Activated naive CD4-positive, alpha-beta T cell treated with anti-CD3 and anti-CD28 coated beads, Interleukin-2, amount 50 U/mL, for 24 hours (primary cell): ENCODE data around the gene RTEL1.

Experiments
- H3K27ac Mint-ChIP-seq: one replicate; pipeline ENCODE4 v1.8.0; 2021; ENCODE audit warnings: mild to moderate bottlenecking, mixed read lengths
- H3K27me3 Mint-ChIP-seq: one replicate; pipeline ENCODE4 v1.8.0; 2021; ENCODE audit warnings: mixed read lengths
- H3K36me3 Mint-ChIP-seq: one replicate; pipeline ENCODE4 v1.8.0; 2021; ENCODE audit warnings: mixed read lengths
- H3K4me1 Mint-ChIP-seq: one replicate; pipeline ENCODE4 v1.8.0; 2021; ENCODE audit warnings: mixed read lengths
- H3K4me3 Mint-ChIP-seq: one replicate; pipeline ENCODE4 v1.8.0; 2021; ENCODE audit warnings: mild to moderate bottlenecking, mixed read lengths
- H3K9me3 Mint-ChIP-seq: one replicate; pipeline ENCODE4 v1.8.0; 2021; ENCODE audit warnings: mixed read lengths

RTEL1 gene

GRCh38 chr20:63685269-63686026 is 27.3 kb downstream of the RTEL1 start:
- H3K27ac Mint-ChIP-seq: no peak overlapping the region

GRCh38 chr20:63686094-63686491 is 28.0 kb downstream of the RTEL1 start:
- no peak overlapping the region for H3K27ac Mint-ChIP-seq
- H3K4me1 Mint-ChIP-seq: peaks cover 8% of the 10 kb centered on the region
- no peaks in the 10 kb centered on the region for H3K27me3 Mint-ChIP-seq
- H3K9me3 Mint-ChIP-seq: no peaks in the 10 kb centered on the region
- H3K4me3 Mint-ChIP-seq: no peak overlapping the region
- H3K36me3 Mint-ChIP-seq: no peaks in the 10 kb centered on the region

More at GRCh38 chr20:63685269-63686026, 27.3 kb downstream of the RTEL1 start:
- Mint-ChIP-seq H3K36me3 (no peaks in the 10 kb centered on the region), H3K4me3 (no peak overlapping the region), H3K9me3 (no peaks in the 10 kb centered on the region), H3K27me3 (no peaks in the 10 kb centered on the region), H3K4me1 (peaks cover 8% of the 10 kb centered on the region)

DNA sequence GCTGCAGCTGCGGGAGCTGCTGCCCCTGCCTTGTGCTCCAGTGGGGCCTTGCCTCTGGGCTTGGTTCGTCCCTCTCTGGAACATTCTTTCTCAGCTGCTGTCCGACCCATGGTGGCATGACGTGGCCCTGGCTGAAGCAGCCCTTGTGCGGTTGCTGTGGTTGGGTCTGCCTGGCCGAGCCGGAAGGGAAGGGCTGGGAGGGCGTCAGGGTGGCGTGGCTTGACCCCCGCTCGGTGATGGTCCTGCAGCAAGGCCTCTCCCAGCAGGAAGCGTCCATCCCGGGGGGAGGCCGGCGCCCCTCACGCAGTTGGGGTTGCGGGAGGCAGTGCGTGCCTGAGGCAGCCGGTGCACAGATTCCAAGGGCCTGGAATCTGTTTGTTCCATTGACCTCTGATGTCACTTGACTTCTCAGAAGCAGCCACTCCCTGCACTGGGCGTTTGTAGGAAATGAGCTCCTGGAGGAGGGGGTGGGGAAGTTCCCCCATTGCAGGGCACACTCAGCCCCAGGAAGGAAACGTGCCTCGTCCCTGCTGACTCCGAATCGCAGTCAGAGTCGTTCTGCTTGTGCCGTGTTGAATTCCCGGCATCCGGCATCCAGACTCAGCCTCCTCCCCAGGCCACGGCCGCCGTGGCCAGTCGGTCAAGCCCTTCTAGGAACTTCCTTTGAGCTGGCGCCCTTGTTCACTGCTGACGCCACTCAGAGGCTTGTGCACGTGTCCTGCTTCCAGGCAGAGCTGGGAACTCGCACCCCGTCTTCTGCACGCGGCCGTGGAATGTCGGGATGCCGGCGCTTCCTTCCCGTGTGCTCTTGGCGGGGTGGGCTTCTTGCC is 28.6 kb downstream of the RTEL1 start:
- no peaks in the 10 kb centered on the region for H3K36me3 Mint-ChIP-seq
- no peaks in the 10 kb centered on the region for H3K9me3 Mint-ChIP-seq
- H3K4me3 Mint-ChIP-seq: no peak overlapping the region
- peaks cover 8% of the 10 kb centered on the region for H3K4me1 Mint-ChIP-seq
- H3K27me3 Mint-ChIP-seq: no peaks in the 10 kb centered on the region
- H3K27ac Mint-ChIP-seq: peak overlapping the region; percentile 65

GRCh38 chr20:63687419-63688178 is 29.5 kb downstream of the RTEL1 start:
- H3K4me3 Mint-ChIP-seq: no peak overlapping the region
- H3K4me1 Mint-ChIP-seq: peaks cover 8% of the 10 kb centered on the region
- H3K9me3 Mint-ChIP-seq: no peaks in the 10 kb centered on the region
- no peaks in the 10 kb centered on the region for H3K27me3 Mint-ChIP-seq
- no peaks in the 10 kb centered on the region for H3K36me3 Mint-ChIP-seq
- H3K27ac Mint-ChIP-seq: no peak overlapping the region

DNA sequence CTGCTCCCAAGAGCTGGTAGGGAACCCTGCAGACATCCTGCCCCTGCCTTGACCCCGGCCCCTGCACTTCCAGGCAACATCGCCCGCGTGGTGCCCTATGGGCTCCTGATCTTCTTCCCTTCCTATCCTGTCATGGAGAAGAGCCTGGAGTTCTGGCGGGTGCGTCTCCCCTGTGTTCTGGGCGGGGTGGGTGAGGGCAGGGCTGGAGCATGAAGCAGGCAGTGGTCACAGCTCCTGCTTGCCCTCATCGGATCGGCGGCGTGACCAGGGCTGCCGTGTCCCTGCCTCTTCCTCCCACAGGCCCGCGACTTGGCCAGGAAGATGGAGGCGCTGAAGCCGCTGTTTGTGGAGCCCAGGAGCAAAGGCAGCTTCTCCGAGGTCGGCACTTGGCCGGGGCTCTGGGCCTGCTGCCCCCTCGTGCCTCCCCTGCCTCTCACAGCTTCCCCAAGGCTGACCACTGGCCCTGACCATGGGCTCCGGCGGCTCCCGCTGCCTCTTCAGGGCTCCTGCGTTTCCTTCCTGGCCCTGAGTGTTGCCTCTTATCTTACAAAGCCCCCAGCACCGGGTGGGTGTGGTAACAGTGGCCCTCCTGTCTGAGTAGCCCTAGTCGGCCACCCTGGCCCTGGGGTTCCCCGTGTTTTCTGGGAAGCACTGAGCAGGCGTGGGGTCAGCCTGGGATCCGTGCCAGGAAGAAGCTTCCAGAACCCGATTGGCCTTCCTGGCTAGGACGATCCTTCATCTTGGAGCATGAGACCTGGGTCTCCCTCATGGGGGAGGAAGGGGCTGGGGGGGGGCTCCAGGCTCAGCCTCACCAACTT is 30.3 kb downstream of the RTEL1 start:
- H3K9me3 Mint-ChIP-seq: no peaks in the 10 kb centered on the region
- no peak overlapping the region for H3K27ac Mint-ChIP-seq
- H3K27me3 Mint-ChIP-seq: no peaks in the 10 kb centered on the region
- H3K4me3 Mint-ChIP-seq: no peak overlapping the region
- peaks cover 8% of the 10 kb centered on the region for H3K4me1 Mint-ChIP-seq
- no peaks in the 10 kb centered on the region for H3K36me3 Mint-ChIP-seq

GRCh38 chr20:63689046-63690002 is 31.2 kb downstream of the RTEL1 start:
- no peak overlapping the region for H3K27ac Mint-ChIP-seq

DNA sequence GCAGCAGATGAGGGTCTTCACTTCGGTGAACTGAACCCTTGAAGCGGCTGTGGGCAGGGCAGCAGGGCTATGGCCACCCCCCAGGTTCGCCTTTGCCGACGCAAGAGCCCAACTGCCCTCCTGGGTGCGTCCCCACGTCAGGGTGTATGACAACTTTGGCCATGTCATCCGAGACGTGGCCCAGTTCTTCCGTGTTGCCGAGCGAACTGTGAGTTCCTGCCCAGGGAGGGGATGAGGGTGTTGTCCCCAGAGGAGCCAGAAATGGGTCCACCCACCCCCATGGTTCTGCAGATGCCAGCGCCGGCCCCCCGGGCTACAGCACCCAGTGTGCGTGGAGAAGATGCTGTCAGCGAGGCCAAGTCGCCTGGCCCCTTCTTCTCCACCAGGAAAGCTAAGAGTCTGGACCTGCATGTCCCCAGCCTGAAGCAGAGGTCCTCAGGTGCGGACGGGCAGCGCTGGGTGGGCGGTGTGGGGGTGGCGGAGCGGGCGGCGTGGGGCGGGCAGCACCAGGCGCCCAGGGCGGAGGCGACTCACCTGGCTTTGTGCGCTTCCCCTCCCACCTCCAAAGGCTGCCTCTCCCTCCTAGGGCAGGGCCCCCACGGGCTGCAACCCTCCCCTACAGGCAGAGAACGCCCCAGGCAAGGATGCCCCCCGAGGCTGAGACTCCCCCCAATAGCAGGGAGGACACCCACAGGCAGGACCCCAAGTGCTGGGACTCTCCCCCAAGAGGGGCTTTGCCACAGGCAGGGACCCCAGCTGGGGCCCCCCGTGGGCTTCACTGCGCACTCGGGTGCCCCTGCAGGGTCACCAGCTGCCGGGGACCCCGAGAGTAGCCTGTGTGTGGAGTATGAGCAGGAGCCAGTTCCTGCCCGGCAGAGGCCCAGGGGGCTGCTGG is 32.1 kb downstream of the RTEL1 start:
- no peaks in the 10 kb centered on the region for H3K27me3 Mint-ChIP-seq

More at GRCh38 chr20:63689046-63690002, 31.2 kb downstream of the RTEL1 start:
- Mint-ChIP-seq H3K4me1 (peaks cover 5% of the 10 kb centered on the region), H3K36me3 (no peaks in the 10 kb centered on the region), H3K4me3 (no peak overlapping the region), H3K27me3 (no peaks in the 10 kb centered on the region), H3K9me3 (no peaks in the 10 kb centered on the region)

DNA sequence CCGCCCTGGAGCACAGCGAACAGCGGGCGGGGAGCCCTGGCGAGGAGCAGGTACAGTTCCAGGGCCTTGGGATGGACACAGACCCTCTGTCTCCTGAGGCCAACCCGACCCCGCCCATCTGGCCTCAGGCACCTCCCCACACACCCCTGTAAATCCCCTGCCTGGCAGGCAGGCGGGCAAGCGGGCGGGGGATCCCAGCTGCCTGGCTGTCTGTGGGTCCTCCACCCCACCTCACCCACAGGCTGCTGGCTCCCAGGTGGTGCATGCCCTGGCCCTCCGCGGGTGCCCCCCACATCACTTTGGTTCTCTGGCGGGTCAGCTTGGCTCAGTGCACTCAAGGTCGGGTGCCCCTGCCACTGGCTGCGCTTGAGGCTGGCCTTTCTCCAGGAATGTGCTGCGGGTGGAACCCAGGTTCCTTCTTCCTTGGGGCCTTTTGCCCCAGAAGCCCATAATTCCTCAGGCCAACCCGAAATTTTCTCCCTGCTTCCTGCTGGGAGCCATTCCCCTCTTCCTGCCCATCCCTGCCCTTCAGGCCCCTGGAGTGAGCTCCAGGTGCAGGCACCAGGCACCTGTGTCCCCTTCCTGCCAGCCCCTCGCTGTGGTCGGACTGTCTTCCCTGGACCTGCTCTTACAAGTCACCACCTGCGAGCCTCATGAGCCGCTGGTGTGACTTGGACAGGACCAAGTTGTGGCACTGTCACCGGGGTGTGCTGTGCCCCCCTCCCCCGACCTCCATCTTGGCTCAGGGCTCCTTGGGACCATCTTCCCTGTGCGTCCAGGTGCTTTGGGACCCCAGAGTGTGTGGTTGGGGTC is 33.0 kb downstream of the RTEL1 start:
- H3K36me3 Mint-ChIP-seq: no peaks in the 10 kb centered on the region
- no peak overlapping the region for H3K4me3 Mint-ChIP-seq
- H3K9me3 Mint-ChIP-seq: no peaks in the 10 kb centered on the region
- H3K27ac Mint-ChIP-seq: peak overlapping the region; percentile 55
- H3K4me1 Mint-ChIP-seq: peaks cover 10% of the 10 kb centered on the region
- H3K27me3 Mint-ChIP-seq: no peaks in the 10 kb centered on the region

More for the DNA sequence above, 32.1 kb downstream of the RTEL1 start:
- Mint-ChIP-seq H3K36me3 (no peaks in the 10 kb centered on the region), H3K4me1 (peaks cover 5% of the 10 kb centered on the region), H3K9me3 (no peaks in the 10 kb centered on the region), H3K27ac (no peak overlapping the region), H3K4me3 (no peak overlapping the region)

DNA sequence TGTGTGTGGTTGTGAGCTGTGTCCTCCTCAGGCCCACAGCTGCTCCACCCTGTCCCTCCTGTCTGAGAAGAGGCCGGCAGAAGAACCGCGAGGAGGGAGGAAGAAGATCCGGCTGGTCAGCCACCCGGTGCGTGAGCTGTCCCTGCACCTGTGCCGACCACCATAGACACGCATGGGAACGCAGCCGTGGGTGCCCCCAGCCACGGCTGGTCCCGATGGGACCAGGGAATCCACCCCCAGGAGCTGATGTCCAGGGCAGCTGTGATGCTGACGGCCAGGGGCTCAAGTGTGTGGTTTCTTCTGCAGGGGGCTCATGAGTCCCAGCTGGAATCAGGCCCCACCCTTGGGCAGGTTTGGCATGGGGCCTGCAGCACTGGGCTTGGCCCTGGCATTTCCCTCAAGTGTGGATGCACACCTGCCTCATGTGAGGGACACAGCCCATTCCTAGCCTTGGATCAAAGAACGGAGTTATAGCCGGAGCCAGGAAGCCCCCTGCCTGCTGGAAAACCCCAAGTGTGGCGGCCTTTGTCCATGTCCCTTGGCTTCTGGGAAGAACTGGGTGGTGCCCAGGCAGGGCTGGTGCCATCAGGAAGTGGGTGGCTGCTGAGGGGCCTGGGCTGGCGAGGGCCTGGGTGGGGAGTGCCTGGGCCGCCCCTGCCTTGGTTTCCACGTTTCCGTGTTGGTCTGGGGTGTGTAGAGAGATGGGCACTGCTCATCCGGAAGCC is 33.8 kb downstream of the RTEL1 start:
- Mint-ChIP-seq H3K36me3 (no peaks in the 10 kb centered on the region), H3K27ac (peak overlapping the region; percentile 55), H3K4me3 (no peak overlapping the region)

GRCh38 chr20:63692436-63693082 is 34.4 kb downstream of the RTEL1 start:
- peak overlapping the region; percentile 55 for H3K27ac Mint-ChIP-seq
- peaks cover 7% of the 10 kb centered on the region for H3K4me1 Mint-ChIP-seq
- no peak overlapping the region for H3K4me3 Mint-ChIP-seq
- H3K27me3 Mint-ChIP-seq: no peaks in the 10 kb centered on the region
- no peaks in the 10 kb centered on the region for H3K9me3 Mint-ChIP-seq
- no peaks in the 10 kb centered on the region for H3K36me3 Mint-ChIP-seq

More for the DNA sequence above, 33.8 kb downstream of the RTEL1 start:
- Mint-ChIP-seq H3K4me1 (peaks cover 9% of the 10 kb centered on the region), H3K27me3 (no peaks in the 10 kb centered on the region), H3K9me3 (no peaks in the 10 kb centered on the region)

- H3K4me3 Mint-ChIP-seq: no peak overlapping the region
- H3K27ac Mint-ChIP-seq: no peak overlapping the region
- H3K4me1 Mint-ChIP-seq: peaks cover 7% of the 10 kb centered on the region
- no peaks in the 10 kb centered on the region for H3K27me3 Mint-ChIP-seq
- H3K36me3 Mint-ChIP-seq: no peaks in the 10 kb centered on the region
- no peaks in the 10 kb centered on the region for H3K9me3 Mint-ChIP-seq
Observed at GRCh38 chr20:63693083-63693732, 35.1 kb downstream of the RTEL1 start.
